B cell (primary cell): Measurements from ENCODE around the gene MECR. TPM values are rescaled to one million over a fixed set of nuclear protein-coding genes. Genes with fewer than 3 reads are reported as not detected.
A peak's percentile ranks its signal among the peaks of the same experiment; 100 is the strongest.

Experiments
- ATAC-seq: fragments of 200-7000 bp; cut with Tn5 transposase; one replicate; pipeline ENCODE4 v1.10.0; 2021; ENCODE audit warnings: low read depth, mild to moderate bottlenecking, moderate number of reproducible peaks, moderate library complexity
- CTCF ChIA-PET: fragments of 350-600 bp; sonication (Branson Sonifier 250); formaldehyde crosslinking; loops from one replicate; lab custom pipeline; 2021; ENCODE audit warnings: antibody characterized with exemption, inconsistent platforms; lab: Charles Lee
- POLR2A ChIA-PET: fragments of 350-600 bp; sonication (Branson Sonifier 250); formaldehyde crosslinking; loops from one replicate; lab custom pipeline; 2021; ENCODE audit warnings: antibody characterized with exemption; lab: Charles Lee
- DNase-seq: peaks from one replicate; pipeline ENCODE4 v3.0.0; 2013
- H2AFZ ChIP-seq: 2 replicates; pipeline ENCODE4 v1.6.1; 2012; ENCODE audit warnings: mild to moderate bottlenecking, low read depth, low read length; ENCODE audit not compliant: insufficient read depth, poor library complexity, severe bottlenecking
- H3K27ac ChIP-seq, 2 donors: 1 replicate in 1 of 2; 2 replicates in 1 of 2; pipeline ENCODE4 v1.5.1; 2012 to 2013; ENCODE audit warnings: low read length in 2 of 2, mild to moderate bottlenecking in 2 of 2, moderate library complexity in 1 of 2
- H3K27me3 ChIP-seq, 4 experiments: fragments of 200-600 bp in 1 of 4; sonication (generic) in 1 of 4; replicated peaks in 1 of 4; 1 replicate in 2 of 4; 2 replicates in 2 of 4; pipeline versions ENCODE4 v1.6.1 to v1.7.0; 2013 to 2016; ENCODE audit warnings: low read length in 3 of 4, mild to moderate bottlenecking in 2 of 4, mixed read lengths in 1 of 4, moderate library complexity in 1 of 4; ENCODE audit not compliant: insufficient read depth in 4 of 4, control insufficient read depth in 3 of 4; ENCODE audit errors: control extremely low read depth in 1 of 4
- H3K36me3 ChIP-seq, 2 experiments: replicated peaks in 1 of 2; 1 replicate in 1 of 2; 2 replicates in 1 of 2; pipeline versions ENCODE4 v1.6.1 to v1.7.1; 2013; ENCODE audit warnings: low read length in 1 of 2; ENCODE audit not compliant: insufficient read depth in 2 of 2, control insufficient read depth in 1 of 2; ENCODE audit errors: control extremely low read depth in 1 of 2, extremely low read depth in 1 of 2
- H3K4me1 ChIP-seq, 2 donors: fragments of 200-600 bp in 1 of 2; sonication (generic) in 1 of 2; 1 replicate in 1 of 2; 2 replicates in 1 of 2; pipeline versions ENCODE4 v1.5.1 to v1.6.1; 2013 to 2017; ENCODE audit warnings: low read length in 2 of 2; ENCODE audit not compliant: control insufficient read depth in 2 of 2, insufficient read depth in 2 of 2
- H3K4me2 ChIP-seq: replicated peaks from 2 replicates; pipeline ENCODE3; 2012; ENCODE audit warnings: mild to moderate bottlenecking, low read depth, low read length; ENCODE audit not compliant: poor library complexity, severe bottlenecking
- H3K4me3 ChIP-seq, 5 experiments: fragments of 200-600 bp in 1 of 5; sonication (generic) in 1 of 5; 1 replicate in 3 of 5; 2 replicates in 2 of 5; pipeline versions ENCODE4 v1.5.1 to v1.7.0; 2011 to 2016; ENCODE audit warnings: low read length in 4 of 5, mild to moderate bottlenecking in 4 of 5, low read depth in 2 of 5, control low read depth in 1 of 5, moderate library complexity in 1 of 5; ENCODE audit not compliant: insufficient read depth in 1 of 5; ENCODE audit errors: control extremely low read depth in 1 of 5, extremely low read depth in 1 of 5
- H3K79me2 ChIP-seq: fragments of 200-600 bp; sonication (generic); one replicate; pipeline ENCODE4 v1.6.0; 2016; ENCODE audit warnings: low read length; ENCODE audit not compliant: control insufficient read depth, insufficient read depth
- H3K9ac ChIP-seq: fragments of 200-600 bp; sonication (generic); 2 replicates; pipeline ENCODE4 v1.6.1; 2017; ENCODE audit warnings: mild to moderate bottlenecking, low read length, moderate library complexity
- H3K9me3 ChIP-seq, 3 donors: one replicate each; pipeline versions ENCODE4 v1.6.1 to v1.7.1; 2013; ENCODE audit warnings: low read length in 2 of 3; ENCODE audit not compliant: control insufficient read depth in 2 of 3, insufficient read depth in 1 of 3; ENCODE audit errors: control extremely low read depth in 1 of 3
- H4K20me1 ChIP-seq: 2 replicates; pipeline ENCODE4 v1.6.0; 2012; ENCODE audit warnings: mild to moderate bottlenecking, low read length; ENCODE audit not compliant: insufficient read depth, control insufficient read depth, poor library complexity, severe bottlenecking
- H3K27ac Mint-ChIP-seq: one replicate; pipeline ENCODE4 v1.8.0; 2021; ENCODE audit warnings: mixed read lengths
- H3K27me3 Mint-ChIP-seq: one replicate; pipeline ENCODE4 v1.8.0; 2021; ENCODE audit warnings: mixed read lengths
- H3K4me1 Mint-ChIP-seq: one replicate; pipeline ENCODE4 v1.8.0; 2021; ENCODE audit warnings: mixed read lengths
- H3K4me3 Mint-ChIP-seq: one replicate; pipeline ENCODE4 v1.8.0; 2021; ENCODE audit warnings: mixed read lengths
- H3K9me3 Mint-ChIP-seq: one replicate; pipeline ENCODE4 v1.8.0; 2022; ENCODE audit warnings: mixed read lengths; ENCODE audit not compliant: insufficient read depth
- CTCF ChIP-seq: fragments of 200-600 bp; IDR thresholded peaks from one replicate; pipeline ENCODE4 v1.8.0; 2022; ENCODE audit warnings: antibody characterized with exemption, mild to moderate bottlenecking
- EZH2 ChIP-seq: IDR thresholded peaks from 2 replicates; pipeline ENCODE4 v1.6.1; 2012; ENCODE audit warnings: borderline replicate concordance, low read depth, mild to moderate bottlenecking, moderate library complexity, low read length; ENCODE audit not compliant: insufficient read depth, poor library complexity, severe bottlenecking
- WGBS: methylation state at CpG from one replicate; pipeline ENCODE4 v1.1.5; 2013; ENCODE audit warnings: missing lambda C conversion rate; ENCODE audit not compliant: insufficient coverage; 5-methylcytosine and 5-hydroxymethylcytosine counted together
- intact Hi-C: fragments of 100-400 bp; cut with micrococcal nuclease; formaldehyde crosslinking; loops from one replicate; pipeline ENCODE4 v1.10.0; 2022
- polyA minus RNA-seq: library from RNA; depleted of rRNA, polyadenylated mRNA; stranded (reverse); fragments of >200 nt; gene quantifications from 2 replicates; pipeline ENCODE4 v1.2.3, GENCODE V29; 2012
- polyA plus RNA-seq: library from polyadenylated mRNA; depleted of rRNA; stranded (reverse); fragments of >200 nt; gene quantifications from 2 replicates; pipeline ENCODE4 v1.2.3, GENCODE V29; 2012
- total RNA-seq, 2 donors: library from RNA; stranded (reverse); fragments of 120-200 nt in 1 of 2; gene quantifications; 1 replicate in 1 of 2; 2 replicates in 1 of 2; pipeline versions ENCODE4 v1.2.3 to v1.2.4, GENCODE V29; 2013 to 2022

Gene MECR
- total RNA-seq (14.0 and 15.9 TPM in 2 replicates), polyA plus RNA-seq (16.1 and 16.2 TPM in 2 replicates), polyA minus RNA-seq (5.4 and 6.1 TPM in 2 replicates)
- total RNA-seq (2013): 11.4 TPM

- no peaks in the 10 kb centered on the region for H4K20me1 ChIP-seq
- peak within 1 kb of the TSS; percentile 91 for H3K4me3 Mint-ChIP-seq
- H3K4me2 ChIP-seq: peak within 1 kb of the TSS; percentile 93
- peak within 1 kb of the TSS; percentile 97 for H2AFZ ChIP-seq
- H3K4me1 Mint-ChIP-seq: peaks cover 14% of the 10 kb centered on the region
- H3K27me3 Mint-ChIP-seq: peaks cover 18% of the 10 kb centered on the region
- CTCF ChIA-PET: interaction anchor here (0.7 to 1.4 kb wide), 6 partner anchors 12 to 1149 kb away, joined by 3 to 5 read pairs (median 4); partner anchors contain the start of gene SRSF4
- peak; percentile 96 for ATAC-seq
- intact Hi-C loops: loop anchor here (1.0 to 10.0 kb wide), 2 partner anchors 48 to 1704 kb away; no protein-coding TSS in a partner anchor
- H3K9me3 ChIP-seq: no peaks in the 10 kb centered on the region
- peaks cover 12 to 16% of the 10 kb centered on the region in 2 donors for H3K4me1 ChIP-seq
- peak within 1 kb of the TSS; percentile 69 to 95 (median 84) for H3K4me3 ChIP-seq
- WGBS: under 1% methylated on average over 48 of the region's 52 CpGs
- peaks cover 0 to 9% (median 4%) of the 10 kb centered on the region in 4 experiments for H3K27me3 ChIP-seq
- DNase-seq: peak; percentile 93
- peak within 1 kb of the TSS; percentile 82 for H3K27ac Mint-ChIP-seq
- TF ChIP-seq CTCF (no peak), EZH2 (no peak)
- POLR2A ChIA-PET: interaction anchor here (1.5 kb wide), 1 partner anchor 49 kb away, joined by 3 read pairs; the partner anchor contains the start of gene SRSF4
- H3K9me3 Mint-ChIP-seq: no peaks in the 10 kb centered on the region
- H3K27ac ChIP-seq: peak within 1 kb of the TSS; percentile 20 to 74
- no peaks in the 10 kb centered on the region for H3K36me3 ChIP-seq
- H3K9ac ChIP-seq: peak within 1 kb of the TSS; percentile 96
- H3K79me2 ChIP-seq: peaks cover 12% of the 10 kb centered on the region
Observed at GRCh38 chr1:29230553-29231378, at the start of gene MECR. Gene MECR, minus strand, starts transcription at chr1:29230934. Its CDS starts 28 bp downstream, at chr1:29230906.
